ENCODE measurements around the gene ADAM23.

The ADAM23 gene

GRCh38 chr2:206443735-206444527 lies 599 bp downstream of the ADAM23 start:
- DNase-seq, result no peak

- no peak for DNase-seq
Measured at GRCh38 chr2:206445948-206446347, 2.6 kb downstream of the ADAM23 start.

GRCh38 chr2:206452242-206452641 lies 8.9 kb downstream of the ADAM23 start:
- DNase-seq, result no peak

GRCh38 chr2:206452750-206453149 lies 9.4 kb downstream of the ADAM23 start:
- no peak for DNase-seq

GRCh38 chr2:206456078-206456754 lies 12.9 kb downstream of the ADAM23 start:
- DNase-seq, result no peak

- no peak for DNase-seq
Measured at GRCh38 chr2:206457188-206457634, 13.9 kb downstream of the ADAM23 start.

- DNase-seq, result no peak
Measured at GRCh38 chr2:206462240-206462854, 19.0 kb downstream of the ADAM23 start.

GRCh38 chr2:206463685-206464084 lies 20.4 kb downstream of the ADAM23 start:
- no peak for DNase-seq

GRCh38 chr2:206464597-206464996 lies 21.3 kb downstream of the ADAM23 start:
- DNase-seq, result no peak

GRCh38 chr2:206471524-206472062 lies 28.3 kb downstream of the ADAM23 start:
- no peak for DNase-seq

- no peak for DNase-seq
Measured at GRCh38 chr2:206472094-206472493, 28.8 kb downstream of the ADAM23 start.

GRCh38 chr2:206474099-206474498 lies 30.8 kb downstream of the ADAM23 start:
- DNase-seq, result no peak

- DNase-seq, result no peak
Measured at GRCh38 chr2:206477296-206477695, 34.0 kb downstream of the ADAM23 start.

- DNase-seq, result no peak
Measured at GRCh38 chr2:206478340-206478739, 35.0 kb downstream of the ADAM23 start.

GRCh38 chr2:206480161-206480560 lies 36.8 kb downstream of the ADAM23 start:
- DNase-seq, result no peak

- no peak for DNase-seq
Measured at GRCh38 chr2:206480620-206481019, 37.3 kb downstream of the ADAM23 start.

GRCh38 chr2:206481056-206481455 lies 37.7 kb downstream of the ADAM23 start:
- no peak for DNase-seq

GRCh38 chr2:206482123-206482522 lies 38.8 kb downstream of the ADAM23 start:
- no peak for DNase-seq

GRCh38 chr2:206482633-206483032 lies 39.3 kb downstream of the ADAM23 start:
- no peak for DNase-seq

GRCh38 chr2:206488053-206488452 lies 44.7 kb downstream of the ADAM23 start:
- no peak for DNase-seq

GRCh38 chr2:206488623-206489022 lies 45.3 kb downstream of the ADAM23 start:
- DNase-seq, result no peak

GRCh38 chr2:206494061-206494460 lies 50.7 kb downstream of the ADAM23 start:
- no peak for DNase-seq

- no peak for DNase-seq
Measured at GRCh38 chr2:206502729-206503128, 59.4 kb downstream of the ADAM23 start.

- DNase-seq, result no peak
Measured at GRCh38 chr2:206511283-206511682, 68.0 kb downstream of the ADAM23 start.

Measured in GOT3 (cell line).